ENCODE results near the gene C2orf15.

C2orf15 gene

DNA sequence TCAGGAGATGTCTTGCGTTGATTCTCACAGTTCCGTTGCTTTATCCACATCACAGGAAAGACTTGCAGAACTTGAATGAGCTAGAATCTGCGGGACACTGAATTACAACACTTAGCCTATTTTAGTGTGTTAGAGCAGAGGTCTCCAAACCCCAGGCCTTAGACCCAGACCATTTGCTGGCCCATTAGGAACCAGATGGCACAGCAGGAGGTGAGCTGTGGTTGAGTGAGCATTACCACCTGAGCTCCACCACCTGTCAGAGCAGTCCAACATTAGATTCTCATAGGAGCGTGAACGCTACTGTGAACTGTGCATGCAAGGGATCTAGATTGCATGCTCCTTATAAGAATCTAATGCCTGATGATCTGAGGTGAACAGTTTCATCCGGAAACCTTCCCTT lies 43.3 kb downstream of the C2orf15 start:
- Histone ChIP-seq H3K4me1 (ENCODE audit: control insufficient read depth, insufficient read depth, low read length) (0 out of 2 replicates have a peak, but pooled peaks cover 2% of the 10 kb centered on the region), H3K9me3 (ENCODE audit: control insufficient read depth, insufficient read depth, low read depth, low read length) (no peaks in the 10 kb centered on the region), H3K4me3 (ENCODE audit: low read depth, low read length) (no peak overlapping the region), H3K27ac (ENCODE audit: extremely low read depth, low read depth, low read length) (no peak overlapping the region), H3K36me3 (ENCODE audit: control insufficient read depth in 2 of 2, insufficient read depth in 1 of 2, low read length in 2 of 2) (peaks cover 6 to 26% of the 10 kb centered on the region in 2 experiments; a peak in 2 of 3 replicates)
- ChIA-PET POLR2A (no interaction called here), CTCF (interaction anchor here (1.2 kb wide), 1 partner anchor 151 kb away, joined by 4 read pairs; the partner anchor contains the start of gene TXNDC9)
- TF ChIP-seq, protein P1, sequence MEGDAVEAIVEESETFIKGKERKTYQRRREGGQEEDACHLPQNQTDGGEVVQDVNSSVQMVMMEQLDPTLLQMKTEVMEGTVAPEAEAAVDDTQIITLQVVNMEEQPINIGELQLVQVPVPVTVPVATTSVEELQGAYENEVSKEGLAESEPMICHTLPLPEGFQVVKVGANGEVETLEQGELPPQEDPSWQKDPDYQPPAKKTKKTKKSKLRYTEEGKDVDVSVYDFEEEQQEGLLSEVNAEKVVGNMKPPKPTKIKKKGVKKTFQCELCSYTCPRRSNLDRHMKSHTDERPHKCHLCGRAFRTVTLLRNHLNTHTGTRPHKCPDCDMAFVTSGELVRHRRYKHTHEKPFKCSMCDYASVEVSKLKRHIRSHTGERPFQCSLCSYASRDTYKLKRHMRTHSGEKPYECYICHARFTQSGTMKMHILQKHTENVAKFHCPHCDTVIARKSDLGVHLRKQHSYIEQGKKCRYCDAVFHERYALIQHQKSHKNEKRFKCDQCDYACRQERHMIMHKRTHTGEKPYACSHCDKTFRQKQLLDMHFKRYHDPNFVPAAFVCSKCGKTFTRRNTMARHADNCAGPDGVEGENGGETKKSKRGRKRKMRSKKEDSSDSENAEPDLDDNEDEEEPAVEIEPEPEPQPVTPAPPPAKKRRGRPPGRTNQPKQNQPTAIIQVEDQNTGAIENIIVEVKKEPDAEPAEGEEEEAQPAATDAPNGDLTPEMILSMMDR (tag by site-specific recombination; IDR thresholded peaks at IDR 0.05) = no peak
- TF ChIP-seq ZNF561 (tag by site-specific recombination; IDR thresholded peaks at IDR 0.05; ENCODE audit: borderline replicate concordance) = no peak
- no peak for TF ChIP-seq ZIC2 (tag by site-specific recombination; IDR thresholded peaks at IDR 0.05)
- TF ChIP-seq ZNF48 (tag by site-specific recombination; IDR thresholded peaks at IDR 0.05) = no peak
- no peak for TF ChIP-seq ZNF677 (tag by site-specific recombination; IDR thresholded peaks at IDR 0.05)
- TF ChIP-seq ZNF324 (tag by site-specific recombination; IDR thresholded peaks at IDR 0.05) = no peak
- TF ChIP-seq ZNF239 (tag by site-specific recombination; IDR thresholded peaks at IDR 0.05) = no peak
- TF ChIP-seq, protein P2, sequence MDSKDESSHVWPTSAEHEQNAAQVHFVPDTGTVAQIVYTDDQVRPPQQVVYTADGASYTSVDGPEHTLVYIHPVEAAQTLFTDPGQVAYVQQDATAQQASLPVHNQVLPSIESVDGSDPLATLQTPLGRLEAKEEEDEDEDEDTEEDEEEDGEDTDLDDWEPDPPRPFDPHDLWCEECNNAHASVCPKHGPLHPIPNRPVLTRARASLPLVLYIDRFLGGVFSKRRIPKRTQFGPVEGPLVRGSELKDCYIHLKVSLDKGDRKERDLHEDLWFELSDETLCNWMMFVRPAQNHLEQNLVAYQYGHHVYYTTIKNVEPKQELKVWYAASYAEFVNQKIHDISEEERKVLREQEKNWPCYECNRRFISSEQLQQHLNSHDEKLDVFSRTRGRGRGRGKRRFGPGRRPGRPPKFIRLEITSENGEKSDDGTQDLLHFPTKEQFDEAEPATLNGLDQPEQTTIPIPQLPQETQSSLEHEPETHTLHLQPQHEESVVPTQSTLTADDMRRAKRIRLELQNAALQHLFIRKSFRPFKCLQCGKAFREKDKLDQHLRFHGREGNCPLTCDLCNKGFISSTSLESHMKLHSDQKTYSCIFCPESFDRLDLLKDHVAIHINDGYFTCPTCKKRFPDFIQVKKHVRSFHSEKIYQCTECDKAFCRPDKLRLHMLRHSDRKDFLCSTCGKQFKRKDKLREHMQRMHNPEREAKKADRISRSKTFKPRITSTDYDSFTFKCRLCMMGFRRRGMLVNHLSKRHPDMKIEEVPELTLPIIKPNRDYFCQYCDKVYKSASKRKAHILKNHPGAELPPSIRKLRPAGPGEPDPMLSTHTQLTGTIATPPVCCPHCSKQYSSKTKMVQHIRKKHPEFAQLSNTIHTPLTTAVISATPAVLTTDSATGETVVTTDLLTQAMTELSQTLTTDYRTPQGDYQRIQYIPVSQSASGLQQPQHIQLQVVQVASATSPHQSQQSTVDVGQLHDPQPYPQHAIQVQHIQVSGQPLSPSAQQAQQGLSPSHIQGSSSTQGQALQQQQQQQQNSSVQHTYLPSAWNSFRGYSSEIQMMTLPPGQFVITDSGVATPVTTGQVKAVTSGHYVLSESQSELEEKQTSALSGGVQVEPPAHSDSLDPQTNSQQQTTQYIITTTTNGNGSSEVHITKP (tag by site-specific recombination; IDR thresholded peaks at IDR 0.05) = no peak
- TF ChIP-seq, protein P3, sequence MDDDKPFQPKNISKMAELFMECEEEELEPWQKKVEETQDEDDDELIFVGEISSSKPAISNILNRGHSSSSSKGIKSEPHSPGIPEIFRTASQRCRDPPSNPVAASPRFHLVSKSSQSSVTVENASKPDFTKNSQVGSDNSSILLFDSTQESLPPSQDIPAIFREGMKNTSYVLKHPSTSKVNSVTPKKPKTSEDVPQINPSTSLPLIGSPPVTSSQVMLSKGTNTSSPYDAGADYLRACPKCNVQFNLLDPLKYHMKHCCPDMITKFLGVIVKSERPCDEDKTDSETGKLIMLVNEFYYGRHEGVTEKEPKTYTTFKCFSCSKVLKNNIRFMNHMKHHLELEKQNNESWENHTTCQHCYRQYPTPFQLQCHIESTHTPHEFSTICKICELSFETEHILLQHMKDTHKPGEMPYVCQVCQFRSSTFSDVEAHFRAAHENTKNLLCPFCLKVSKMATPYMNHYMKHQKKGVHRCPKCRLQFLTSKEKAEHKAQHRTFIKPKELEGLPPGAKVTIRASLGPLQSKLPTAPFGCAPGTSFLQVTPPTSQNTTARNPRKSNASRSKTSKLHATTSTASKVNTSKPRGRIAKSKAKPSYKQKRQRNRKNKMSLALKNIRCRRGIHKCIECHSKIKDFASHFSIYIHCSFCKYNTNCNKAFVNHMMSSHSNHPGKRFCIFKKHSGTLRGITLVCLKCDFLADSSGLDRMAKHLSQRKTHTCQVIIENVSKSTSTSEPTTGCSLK (tag by site-specific recombination; IDR thresholded peaks at IDR 0.05) = no peak
- no peak for TF ChIP-seq ZNF571 (tag by site-specific recombination; IDR thresholded peaks at IDR 0.05)
- no peak for TF ChIP-seq ZNF132 (tag by site-specific recombination; IDR thresholded peaks at IDR 0.05; ENCODE audit: borderline replicate concordance)

DNA sequence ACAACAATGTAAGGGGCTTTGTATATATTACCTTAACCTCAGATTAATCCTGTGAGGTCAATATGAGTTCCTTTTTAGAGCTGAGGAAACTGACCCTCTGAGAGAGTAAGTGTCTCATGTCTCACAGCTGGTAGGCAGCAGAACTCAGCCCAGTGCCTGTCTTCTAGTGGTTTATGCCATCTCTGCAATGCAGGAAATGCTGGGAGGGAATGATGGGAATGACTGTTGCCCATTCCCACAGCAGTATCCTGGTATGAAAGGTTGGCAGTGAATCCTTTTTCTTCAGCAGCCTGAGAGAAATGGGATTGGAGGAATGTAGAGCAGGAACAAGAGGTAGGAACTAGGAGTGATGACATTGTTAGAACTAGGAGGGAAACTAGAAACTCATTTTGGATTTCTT lies 45.5 kb downstream of the C2orf15 start:
- no peak overlapping the region for H3K27ac ChIP-seq (ENCODE audit: extremely low read depth, low read depth, low read length)
- POLR2A ChIA-PET = no interaction called here
- TF ChIP-seq, protein P4, sequence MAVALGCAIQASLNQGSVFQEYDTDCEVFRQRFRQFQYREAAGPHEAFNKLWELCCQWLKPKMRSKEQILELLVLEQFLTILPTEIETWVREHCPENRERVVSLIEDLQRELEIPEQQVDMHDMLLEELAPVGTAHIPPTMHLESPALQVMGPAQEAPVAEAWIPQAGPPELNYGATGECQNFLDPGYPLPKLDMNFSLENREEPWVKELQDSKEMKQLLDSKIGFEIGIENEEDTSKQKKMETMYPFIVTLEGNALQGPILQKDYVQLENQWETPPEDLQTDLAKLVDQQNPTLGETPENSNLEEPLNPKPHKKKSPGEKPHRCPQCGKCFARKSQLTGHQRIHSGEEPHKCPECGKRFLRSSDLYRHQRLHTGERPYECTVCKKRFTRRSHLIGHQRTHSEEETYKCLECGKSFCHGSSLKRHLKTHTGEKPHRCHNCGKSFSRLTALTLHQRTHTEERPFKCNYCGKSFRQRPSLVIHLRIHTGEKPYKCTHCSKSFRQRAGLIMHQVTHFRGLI (tag by site-specific recombination; IDR thresholded peaks at IDR 0.05) = no peak
- TF ChIP-seq KLF7 (tag by site-specific recombination; IDR thresholded peaks at IDR 0.05; ENCODE audit: borderline replicate concordance) = no peak
- TF ChIP-seq HOXA7 (CRISPR knock-in tag; IDR thresholded peaks at IDR 0.05; ENCODE audit: borderline replicate concordance) = no peak
- no peak for TF ChIP-seq ZNF660 (tag by site-specific recombination; IDR thresholded peaks at IDR 0.05)
- TF ChIP-seq GLIS1 (tag by site-specific recombination; IDR thresholded peaks at IDR 0.05) = no peak
- no peak for TF ChIP-seq ZNF157 (tag by site-specific recombination; IDR thresholded peaks at IDR 0.05)
- TF ChIP-seq ZNF221 (tag by site-specific recombination; IDR thresholded peaks at IDR 0.05; ENCODE audit: borderline replicate concordance) = no peak
- no peak for TF ChIP-seq ZNF548 (tag by site-specific recombination; IDR thresholded peaks at IDR 0.05)
- no peak for TF ChIP-seq BCL11B (tag by site-specific recombination; IDR thresholded peaks at IDR 0.05; ENCODE audit: low read depth)
- TF ChIP-seq ZNF138 (tag by site-specific recombination; IDR thresholded peaks at IDR 0.05; ENCODE audit: borderline replicate concordance) = no peak
- TF ChIP-seq ZNF394 (tag by site-specific recombination; IDR thresholded peaks at IDR 0.05; ENCODE audit: borderline replicate concordance) = no peak
- TF ChIP-seq ZNF624 (tag by site-specific recombination; IDR thresholded peaks at IDR 0.05) = no peak
- no peak for TF ChIP-seq MYNN (tag by site-specific recombination; IDR thresholded peaks at IDR 0.05; ENCODE audit: borderline replicate concordance)
- TF ChIP-seq ZNF324 (tag by site-specific recombination; IDR thresholded peaks at IDR 0.05) = no peak
- TF ChIP-seq KLF8 (tag by site-specific recombination; IDR thresholded peaks at IDR 0.05) = no peak
- TF ChIP-seq, protein P5, sequence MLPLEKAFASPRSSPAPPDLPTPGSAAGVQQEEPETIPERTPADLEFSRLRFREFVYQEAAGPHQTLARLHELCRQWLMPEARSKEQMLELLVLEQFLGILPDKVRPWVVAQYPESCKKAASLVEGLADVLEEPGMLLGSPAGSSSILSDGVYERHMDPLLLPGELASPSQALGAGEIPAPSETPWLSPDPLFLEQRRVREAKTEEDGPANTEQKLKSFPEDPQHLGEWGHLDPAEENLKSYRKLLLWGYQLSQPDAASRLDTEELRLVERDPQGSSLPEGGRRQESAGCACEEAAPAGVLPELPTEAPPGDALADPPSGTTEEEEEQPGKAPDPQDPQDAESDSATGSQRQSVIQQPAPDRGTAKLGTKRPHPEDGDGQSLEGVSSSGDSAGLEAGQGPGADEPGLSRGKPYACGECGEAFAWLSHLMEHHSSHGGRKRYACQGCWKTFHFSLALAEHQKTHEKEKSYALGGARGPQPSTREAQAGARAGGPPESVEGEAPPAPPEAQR (tag by site-specific recombination; IDR thresholded peaks at IDR 0.05) = no peak
- peaks cover 26 to 43% of the 10 kb centered on the region in 2 experiments for H3K36me3 ChIP-seq (ENCODE audit: control insufficient read depth in 2 of 2, insufficient read depth in 1 of 2, low read length in 2 of 2)
- no peaks in the 10 kb centered on the region for H3K9me3 ChIP-seq (ENCODE audit: control insufficient read depth, insufficient read depth, low read depth, low read length)
- H3K4me1 ChIP-seq (ENCODE audit: control insufficient read depth, insufficient read depth, low read length) = 0 out of 2 replicates have a peak, but pooled peaks cover 2% of the 10 kb centered on the region
- CTCF ChIA-PET = no interaction called here
- no peak overlapping the region for H3K4me3 ChIP-seq (ENCODE audit: low read depth, low read length)
